CD8-positive, alpha-beta memory T cell (primary cell): Measurements from ENCODE around the gene ADGRF1. TPM values are rescaled to one million over a fixed set of nuclear protein-coding genes. Genes with fewer than 3 reads are reported as not detected.
"Not testable (repeated sequence)": the region's sequence is repeated elsewhere in the genome, so short reads cannot be mapped to it uniquely, and the experiment has no call there.

Experiments used
- CTCF ChIA-PET: fragments of 350-600 bp; sonication (Branson Sonifier 250); formaldehyde crosslinking; loops from one replicate; lab custom pipeline; 2021; ENCODE audit warnings: antibody characterized with exemption; lab: Charles Lee
- POLR2A ChIA-PET: fragments of 350-600 bp; sonication (Branson Sonifier 250); formaldehyde crosslinking; loops from one replicate; lab custom pipeline; 2021; ENCODE audit warnings: antibody characterized with exemption; lab: Charles Lee
- DNase-seq, 5 donors: peaks; one replicate each; pipeline versions ENCODE4 v3.0.0 to v3.0.0-alpha.2; 2020 to 2022; ENCODE audit warnings: mixed read lengths in 1 of 5
- H3K27ac ChIP-seq: one replicate; pipeline ENCODE4 v1.7.0; 2013; ENCODE audit warnings: low read depth, mild to moderate bottlenecking, low read length, moderate library complexity
- H3K27me3 ChIP-seq: 2 replicates; pipeline ENCODE4 v1.7.0; 2013; ENCODE audit warnings: low read length, mild to moderate bottlenecking; ENCODE audit not compliant: insufficient read depth, poor library complexity, severe bottlenecking
- H3K36me3 ChIP-seq: 2 replicates; pipeline ENCODE4 v1.7.0; 2013; ENCODE audit warnings: mild to moderate bottlenecking, low read length, moderate library complexity; ENCODE audit not compliant: insufficient read depth
- H3K4me1 ChIP-seq: 2 replicates; pipeline ENCODE4 v1.7.0; 2013; ENCODE audit warnings: mild to moderate bottlenecking, low read length, moderate library complexity; ENCODE audit not compliant: insufficient read depth
- H3K4me3 ChIP-seq: 2 replicates; pipeline ENCODE4 v1.7.0; 2013; ENCODE audit warnings: mild to moderate bottlenecking, low read length
- H3K9me3 ChIP-seq: 2 replicates; pipeline ENCODE4 v1.7.0; 2013; ENCODE audit warnings: mild to moderate bottlenecking, low read length
- H3K27ac Mint-ChIP-seq, 8 donors: one replicate each; pipeline ENCODE4 v1.8.0; 2020 to 2021; ENCODE audit warnings: mixed read lengths in 8 of 8, mild to moderate bottlenecking in 6 of 8, inconsistent platforms in 3 of 8, moderate library complexity in 3 of 8
- H3K27me3 Mint-ChIP-seq, 2 donors: one replicate each; pipeline ENCODE4 v1.8.0; 2020 to 2021; ENCODE audit warnings: mixed read lengths in 2 of 2, mild to moderate bottlenecking in 1 of 2, moderate library complexity in 1 of 2
- H3K36me3 Mint-ChIP-seq, 3 donors: one replicate each; pipeline ENCODE4 v1.8.0; 2020 to 2021; ENCODE audit warnings: mixed read lengths in 3 of 3, inconsistent platforms in 1 of 3, mild to moderate bottlenecking in 1 of 3
- H3K4me1 Mint-ChIP-seq, 3 donors: one replicate each; pipeline ENCODE4 v1.8.0; 2020 to 2021; ENCODE audit warnings: mixed read lengths in 3 of 3, inconsistent platforms in 1 of 3, mild to moderate bottlenecking in 1 of 3
- H3K4me3 Mint-ChIP-seq, 7 donors: one replicate each; pipeline ENCODE4 v1.8.0; 2020 to 2021; ENCODE audit warnings: mixed read lengths in 7 of 7, mild to moderate bottlenecking in 6 of 7, moderate library complexity in 4 of 7, inconsistent platforms in 2 of 7
- H3K9me3 Mint-ChIP-seq, 5 donors: one replicate each; pipeline ENCODE4 v1.8.0; 2020 to 2022; ENCODE audit warnings: mixed read lengths in 5 of 5, mild to moderate bottlenecking in 3 of 5, moderate library complexity in 2 of 5, inconsistent platforms in 1 of 5
- polyA plus RNA-seq: library from polyadenylated mRNA; unstranded; fragments of 300-500 nt; fragmentation: Illumina TruSeq; gene quantifications from one replicate; pipeline ENCODE4 v1.2.3, GENCODE V29; 2021
- total RNA-seq, 2 experiments: library from RNA; stranded (reverse); gene quantifications; one replicate each; pipeline ENCODE4 v1.2.3, GENCODE V29; 2021

ADGRF1 gene
- total and polyA plus RNA-seq, 3 experiments from 2014 or later: not detected

DNA sequence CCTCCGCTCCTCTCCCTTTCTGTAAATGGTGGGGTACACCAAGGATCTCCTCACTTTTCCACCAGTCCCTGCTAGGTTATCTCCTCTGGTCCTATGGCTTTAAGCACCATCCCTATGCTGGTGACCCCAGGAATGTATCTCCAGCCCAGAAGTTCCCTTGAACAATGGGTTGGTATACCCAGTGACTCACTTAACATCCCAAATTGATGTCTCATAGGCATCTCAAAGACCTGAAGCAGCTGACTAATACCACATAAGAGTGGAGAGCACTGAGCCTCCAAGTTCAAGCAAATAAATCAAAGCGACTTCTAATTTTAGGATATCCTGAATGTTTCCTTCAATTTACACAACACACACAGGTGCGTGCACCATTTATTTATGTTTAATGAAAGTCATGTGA, 48.3 kb downstream of the ADGRF1 start:
- Histone ChIP-seq H3K9me3 (no peaks in the 10 kb centered on the region), H3K4me3 (no peak overlapping the region), H3K27ac (no peak overlapping the region), H3K36me3 (no peaks in the 10 kb centered on the region), H3K4me1 (no peaks in the 10 kb centered on the region), H3K27me3 (no peaks in the 10 kb centered on the region)
- ChIA-PET POLR2A (no interaction called here), CTCF (no interaction called here)
- no peak for DNase-seq
- Mint-ChIP-seq H3K27me3 (peaks cover 6 to 12% of the 10 kb centered on the region in 2 donors), H3K4me1 (no peaks in the 10 kb centered on the region), H3K36me3 (no peaks in the 10 kb centered on the region), H3K4me3 (no peak overlapping the region), H3K27ac (no peak overlapping the region), H3K9me3 (peaks cover 0 to 4% (median 0%) of the 10 kb centered on the region in 5 donors)

DNA sequence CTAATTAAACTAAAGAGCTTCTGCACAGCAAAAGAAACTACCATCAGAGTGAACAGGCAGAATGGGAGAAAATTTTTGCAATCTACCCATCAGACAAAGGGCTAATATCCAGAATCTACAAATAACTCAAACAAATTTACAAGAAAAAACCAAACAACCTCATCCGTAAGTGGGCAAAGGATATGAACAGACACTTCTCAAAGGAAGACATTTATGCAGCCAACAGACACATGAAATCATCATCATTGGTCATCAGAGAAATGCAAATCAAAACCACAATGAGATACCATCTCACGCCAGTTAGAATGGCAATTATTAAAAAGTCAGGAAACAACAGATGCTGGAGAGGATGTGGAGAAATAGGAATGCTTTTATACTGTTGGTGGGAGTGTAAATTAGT, 49.7 kb downstream of the ADGRF1 start:
- CTCF ChIA-PET, H3K27ac ChIP-seq, H3K4me1 ChIP-seq, H3K36me3 ChIP-seq, H3K4me3 Mint-ChIP-seq, DNase-seq, POLR2A ChIA-PET, H3K9me3 Mint-ChIP-seq, H3K36me3 Mint-ChIP-seq, H3K27ac Mint-ChIP-seq, H3K9me3 ChIP-seq, H3K27me3 ChIP-seq, H3K4me1 Mint-ChIP-seq, H3K4me3 ChIP-seq: not testable (repeated sequence)
- peaks cover 3 to 12% of the 10 kb centered on the region in 2 donors for H3K27me3 Mint-ChIP-seq

GRCh38 chr6:46990818-46991510, 51.2 kb downstream of the ADGRF1 start:
- H3K9me3 ChIP-seq, H3K27ac ChIP-seq, H3K36me3 ChIP-seq, H3K27me3 ChIP-seq, DNase-seq, H3K4me1 Mint-ChIP-seq, H3K27ac Mint-ChIP-seq, H3K9me3 Mint-ChIP-seq, H3K4me1 ChIP-seq, H3K4me3 Mint-ChIP-seq, CTCF ChIA-PET, H3K4me3 ChIP-seq, H3K27me3 Mint-ChIP-seq, POLR2A ChIA-PET, H3K36me3 Mint-ChIP-seq: not testable (repeated sequence)

GRCh38 chr6:46990031-46990644, 52.0 kb downstream of the ADGRF1 start:
- peak overlapping the region in 1 of 8 donors; percentile 15 for H3K27ac Mint-ChIP-seq
- H3K4me3 ChIP-seq: no peak overlapping the region
- H3K27ac ChIP-seq: no peak overlapping the region
- H3K9me3 Mint-ChIP-seq: peaks cover 0 to 2% (median 0%) of the 10 kb centered on the region in 5 donors
- no peaks in the 10 kb centered on the region for H3K27me3 ChIP-seq
- peaks cover 0 to 8% of the 10 kb centered on the region in 2 donors for H3K27me3 Mint-ChIP-seq
- H3K36me3 Mint-ChIP-seq: no peaks in the 10 kb centered on the region
- H3K36me3 ChIP-seq: no peaks in the 10 kb centered on the region
- ChIA-PET CTCF (no interaction called here), POLR2A (no interaction called here)
- H3K4me1 Mint-ChIP-seq: no peaks in the 10 kb centered on the region
- no peak overlapping the region for H3K4me3 Mint-ChIP-seq
- no peak for DNase-seq
- H3K9me3 ChIP-seq: no peaks in the 10 kb centered on the region
- no peaks in the 10 kb centered on the region for H3K4me1 ChIP-seq

DNA sequence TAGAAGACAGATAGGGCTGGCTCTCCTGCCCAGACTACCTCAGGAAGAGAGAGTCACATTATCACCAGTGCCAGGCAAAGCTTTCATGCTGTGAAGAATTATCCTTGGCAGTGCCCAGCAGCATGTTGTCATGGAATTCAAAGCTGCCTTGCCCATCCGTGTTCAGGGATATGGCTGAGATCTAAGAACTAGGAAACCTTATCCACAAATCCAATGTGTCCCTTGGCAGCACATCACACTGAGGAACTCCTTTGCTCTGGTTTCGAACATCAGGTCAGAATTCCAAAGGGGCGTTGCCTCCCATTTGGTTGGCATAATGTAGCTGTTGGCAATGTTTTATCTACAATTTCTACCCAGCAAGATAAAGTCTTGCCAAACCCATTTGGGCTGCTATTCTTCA, 52.7 kb downstream of the ADGRF1 start:
- H3K36me3 Mint-ChIP-seq: no peaks in the 10 kb centered on the region
- CTCF ChIA-PET: no interaction called here
- H3K4me3 ChIP-seq: no peak overlapping the region
- no peaks in the 10 kb centered on the region for H3K4me1 ChIP-seq
- H3K27me3 ChIP-seq: no peaks in the 10 kb centered on the region
- H3K4me3 Mint-ChIP-seq: no peak overlapping the region
- DNase-seq: no peak
- H3K9me3 Mint-ChIP-seq: peaks cover 0 to 2% (median 0%) of the 10 kb centered on the region in 5 donors
- no peaks in the 10 kb centered on the region for H3K9me3 ChIP-seq
- POLR2A ChIA-PET: no interaction called here
- H3K36me3 ChIP-seq: no peaks in the 10 kb centered on the region
- H3K4me1 Mint-ChIP-seq: no peaks in the 10 kb centered on the region
- no peak overlapping the region for H3K27ac ChIP-seq
- peaks cover 0 to 8% of the 10 kb centered on the region in 2 donors for H3K27me3 Mint-ChIP-seq
- H3K27ac Mint-ChIP-seq: no peak overlapping the region

GRCh38 chr6:46985943-46986342, 56.2 kb downstream of the ADGRF1 start:
- Mint-ChIP-seq H3K4me3 (no peak overlapping the region), H3K36me3 (no peaks in the 10 kb centered on the region), H3K9me3 (no peaks in the 10 kb centered on the region), H3K4me1 (no peaks in the 10 kb centered on the region), H3K27me3 (peaks cover 1 to 8% of the 10 kb centered on the region in 2 donors), H3K27ac (no peak overlapping the region)
- no peak for DNase-seq
- Histone ChIP-seq H3K4me3 (no peak overlapping the region), H3K36me3 (no peaks in the 10 kb centered on the region), H3K4me1 (no peaks in the 10 kb centered on the region), H3K27me3 (no peaks in the 10 kb centered on the region), H3K27ac (no peak overlapping the region), H3K9me3 (no peaks in the 10 kb centered on the region)
- ChIA-PET POLR2A (no interaction called here), CTCF (no interaction called here)

DNA sequence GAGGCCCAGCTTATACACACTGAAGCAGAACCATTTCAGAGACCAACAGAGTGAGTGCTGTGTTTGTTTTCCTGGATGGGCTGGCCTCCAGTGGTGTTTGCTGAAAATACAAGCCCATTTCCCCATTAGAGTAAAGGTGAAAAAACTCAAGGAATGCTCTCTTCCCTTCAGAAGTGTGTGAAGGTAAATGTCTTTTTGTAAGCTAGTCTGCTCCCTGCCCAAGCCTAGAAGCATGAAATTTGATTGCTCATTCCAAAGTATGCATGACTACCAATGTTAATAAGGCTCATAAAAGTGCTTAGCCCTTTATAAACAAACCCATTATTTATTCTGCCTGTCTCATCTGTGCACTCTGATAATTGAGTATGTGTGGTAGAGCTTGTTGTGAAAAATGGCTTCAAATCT, 59.1 kb downstream of the ADGRF1 start:
- no peaks in the 10 kb centered on the region for H3K4me1 Mint-ChIP-seq
- Histone ChIP-seq H3K4me3 (no peak overlapping the region), H3K9me3 (no peaks in the 10 kb centered on the region), H3K36me3 (no peaks in the 10 kb centered on the region), H3K4me1 (no peaks in the 10 kb centered on the region), H3K27ac (no peak overlapping the region), H3K27me3 (no peaks in the 10 kb centered on the region)
- no peaks in the 10 kb centered on the region for H3K9me3 Mint-ChIP-seq
- no peak overlapping the region for H3K27ac Mint-ChIP-seq
- CTCF ChIA-PET: no interaction called here
- POLR2A ChIA-PET: no interaction called here
- H3K36me3 Mint-ChIP-seq: no peaks in the 10 kb centered on the region
- no peak for DNase-seq
- peaks cover 1 to 4% of the 10 kb centered on the region in 2 donors for H3K27me3 Mint-ChIP-seq
- no peak overlapping the region for H3K4me3 Mint-ChIP-seq

DNA sequence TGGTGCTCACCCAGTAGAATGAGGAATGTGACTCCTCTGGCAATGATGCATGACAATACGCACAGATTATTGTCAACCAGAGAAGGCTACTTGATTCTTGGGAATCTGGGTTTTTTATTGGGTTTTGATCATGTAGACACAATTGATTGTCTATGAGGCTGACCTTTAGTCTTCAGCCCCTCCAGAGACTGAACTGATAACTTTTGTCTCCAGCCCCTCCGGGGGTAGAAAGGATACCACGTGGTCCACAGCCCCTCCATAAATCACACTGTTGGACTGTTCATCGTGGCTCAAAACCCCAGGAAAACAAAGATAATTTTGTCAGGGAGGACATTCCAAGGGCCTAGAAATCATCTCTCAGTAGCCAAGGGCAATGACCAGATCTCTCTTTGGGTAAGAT, 62.9 kb downstream of the ADGRF1 start:
- peaks cover 1 to 4% of the 10 kb centered on the region in 2 donors for H3K27me3 Mint-ChIP-seq
- ChIA-PET POLR2A (no interaction called here), CTCF (no interaction called here)
- no peaks in the 10 kb centered on the region for H3K36me3 ChIP-seq
- H3K4me1 ChIP-seq: no peaks in the 10 kb centered on the region
- no peak overlapping the region for H3K4me3 Mint-ChIP-seq
- H3K27me3 ChIP-seq: no peaks in the 10 kb centered on the region
- no peak for DNase-seq
- H3K27ac ChIP-seq: no peak overlapping the region
- H3K4me3 ChIP-seq: no peak overlapping the region
- no peaks in the 10 kb centered on the region for H3K9me3 Mint-ChIP-seq
- no peaks in the 10 kb centered on the region for H3K4me1 Mint-ChIP-seq
- no peak overlapping the region for H3K27ac Mint-ChIP-seq
- H3K9me3 ChIP-seq: no peaks in the 10 kb centered on the region
- no peaks in the 10 kb centered on the region for H3K36me3 Mint-ChIP-seq
